Measurements from ENCODE around the gene TACR2.

DNA sequence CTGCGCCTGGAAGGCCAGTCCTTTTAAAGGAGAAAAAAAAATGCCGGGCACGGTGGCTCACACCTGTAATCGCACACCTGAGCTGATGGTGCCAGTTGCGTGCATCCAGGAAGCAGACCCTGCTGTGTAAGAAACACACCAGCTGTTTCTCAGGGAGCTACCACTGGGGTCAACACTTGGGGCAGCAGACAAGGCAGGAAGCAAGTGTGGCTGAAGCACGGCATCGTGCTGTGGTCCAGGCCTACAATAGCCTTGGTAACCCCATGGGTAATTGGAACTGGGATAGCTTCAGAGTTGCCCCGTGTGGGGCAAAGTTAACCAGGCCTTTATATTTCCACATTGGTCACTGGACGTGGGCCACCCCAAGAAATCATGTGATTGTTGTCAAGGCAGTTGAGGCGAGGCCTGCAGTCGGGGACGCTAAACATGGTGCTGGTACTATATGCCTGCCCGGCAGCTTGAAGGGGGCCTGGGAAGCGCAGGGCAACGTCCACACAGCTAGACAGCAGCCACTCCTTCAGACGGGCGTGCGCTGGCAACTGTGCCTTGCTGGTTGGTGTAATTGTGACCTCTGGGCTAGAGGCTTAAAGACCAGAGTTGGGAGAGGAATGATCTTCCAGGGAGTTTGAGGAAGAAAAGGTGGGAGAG, 2.5 kb upstream of the TACR2 start:
- TF ChIP-seq, protein P1, sequence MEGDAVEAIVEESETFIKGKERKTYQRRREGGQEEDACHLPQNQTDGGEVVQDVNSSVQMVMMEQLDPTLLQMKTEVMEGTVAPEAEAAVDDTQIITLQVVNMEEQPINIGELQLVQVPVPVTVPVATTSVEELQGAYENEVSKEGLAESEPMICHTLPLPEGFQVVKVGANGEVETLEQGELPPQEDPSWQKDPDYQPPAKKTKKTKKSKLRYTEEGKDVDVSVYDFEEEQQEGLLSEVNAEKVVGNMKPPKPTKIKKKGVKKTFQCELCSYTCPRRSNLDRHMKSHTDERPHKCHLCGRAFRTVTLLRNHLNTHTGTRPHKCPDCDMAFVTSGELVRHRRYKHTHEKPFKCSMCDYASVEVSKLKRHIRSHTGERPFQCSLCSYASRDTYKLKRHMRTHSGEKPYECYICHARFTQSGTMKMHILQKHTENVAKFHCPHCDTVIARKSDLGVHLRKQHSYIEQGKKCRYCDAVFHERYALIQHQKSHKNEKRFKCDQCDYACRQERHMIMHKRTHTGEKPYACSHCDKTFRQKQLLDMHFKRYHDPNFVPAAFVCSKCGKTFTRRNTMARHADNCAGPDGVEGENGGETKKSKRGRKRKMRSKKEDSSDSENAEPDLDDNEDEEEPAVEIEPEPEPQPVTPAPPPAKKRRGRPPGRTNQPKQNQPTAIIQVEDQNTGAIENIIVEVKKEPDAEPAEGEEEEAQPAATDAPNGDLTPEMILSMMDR (IDR thresholded peaks at IDR 0.05; ENCODE audit: extremely low read depth in 1 of 2, insufficient read depth in 1 of 2, low read depth in 1 of 2, low read length in 2 of 2), result no peak
- TF ChIP-seq POLR2A (IDR thresholded peaks at IDR 0.05; ENCODE audit: low read depth, low read length), result no peak
- no peak for TF ChIP-seq POLR2AphosphoS5 (IDR thresholded peaks at IDR 0.05; ENCODE audit: insufficient read depth, low read depth, low read length)
- no peak for TF ChIP-seq EZH2 (IDR thresholded peaks at IDR 0.05; ENCODE audit: borderline replicate concordance, low read depth, low read length, severe bottlenecking)
- TF ChIP-seq GATA2 (IDR thresholded peaks at IDR 0.05; ENCODE audit: insufficient read depth, insufficient read length, low read depth, low read length), result no peak
- TF ChIP-seq, protein P2, sequence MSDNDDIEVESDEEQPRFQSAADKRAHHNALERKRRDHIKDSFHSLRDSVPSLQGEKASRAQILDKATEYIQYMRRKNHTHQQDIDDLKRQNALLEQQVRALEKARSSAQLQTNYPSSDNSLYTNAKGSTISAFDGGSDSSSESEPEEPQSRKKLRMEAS (IDR thresholded peaks at IDR 0.05; ENCODE audit: insufficient read depth, insufficient read length), result no peak

All from endothelial cell of umbilical vein (primary cell).